ENCODE measurements around the gene TWF2.

The TWF2 gene

DNA sequence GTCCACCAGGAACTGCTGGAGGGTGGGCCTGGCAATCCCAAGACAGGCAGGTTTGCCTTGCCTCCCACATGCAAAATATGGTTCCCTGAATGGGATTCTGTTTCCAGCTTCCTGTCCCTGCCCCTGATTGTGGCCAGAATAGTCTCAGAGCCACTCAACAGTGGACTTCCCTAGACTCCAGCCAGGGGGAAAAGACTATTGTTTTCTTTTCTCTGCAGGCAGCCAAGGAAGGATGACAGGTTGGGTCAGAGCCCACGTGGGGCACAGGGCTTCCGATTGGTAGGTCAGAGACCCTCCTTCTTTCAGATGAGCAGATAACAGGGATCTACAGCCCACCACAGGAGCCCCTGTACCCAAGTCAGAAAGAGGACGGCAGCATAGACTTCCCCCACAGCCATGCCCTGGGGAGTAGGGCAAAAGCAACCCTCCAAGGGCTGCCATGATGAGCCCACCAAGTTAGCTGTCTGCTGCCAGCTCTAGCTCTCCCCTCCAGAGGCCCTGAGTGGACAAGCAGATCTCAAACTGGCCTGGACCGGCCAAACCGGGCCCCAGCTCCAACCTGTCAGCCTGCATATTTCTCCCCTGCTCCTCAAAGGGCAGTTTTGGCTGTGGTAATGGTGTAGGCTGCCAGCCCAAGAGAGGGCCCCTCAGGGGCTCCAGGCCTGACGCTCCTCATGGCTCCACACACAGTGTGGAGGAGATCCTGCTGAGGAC, 19.9 kb downstream of the TWF2 start:
- in situ Hi-C loops (cut with HindIII; ENCODE audit: low sequenced_read_pairs) = no loop called here
- no peak for DNase-seq (ENCODE audit: low read depth)
- TF ChIP-seq, protein P1, sequence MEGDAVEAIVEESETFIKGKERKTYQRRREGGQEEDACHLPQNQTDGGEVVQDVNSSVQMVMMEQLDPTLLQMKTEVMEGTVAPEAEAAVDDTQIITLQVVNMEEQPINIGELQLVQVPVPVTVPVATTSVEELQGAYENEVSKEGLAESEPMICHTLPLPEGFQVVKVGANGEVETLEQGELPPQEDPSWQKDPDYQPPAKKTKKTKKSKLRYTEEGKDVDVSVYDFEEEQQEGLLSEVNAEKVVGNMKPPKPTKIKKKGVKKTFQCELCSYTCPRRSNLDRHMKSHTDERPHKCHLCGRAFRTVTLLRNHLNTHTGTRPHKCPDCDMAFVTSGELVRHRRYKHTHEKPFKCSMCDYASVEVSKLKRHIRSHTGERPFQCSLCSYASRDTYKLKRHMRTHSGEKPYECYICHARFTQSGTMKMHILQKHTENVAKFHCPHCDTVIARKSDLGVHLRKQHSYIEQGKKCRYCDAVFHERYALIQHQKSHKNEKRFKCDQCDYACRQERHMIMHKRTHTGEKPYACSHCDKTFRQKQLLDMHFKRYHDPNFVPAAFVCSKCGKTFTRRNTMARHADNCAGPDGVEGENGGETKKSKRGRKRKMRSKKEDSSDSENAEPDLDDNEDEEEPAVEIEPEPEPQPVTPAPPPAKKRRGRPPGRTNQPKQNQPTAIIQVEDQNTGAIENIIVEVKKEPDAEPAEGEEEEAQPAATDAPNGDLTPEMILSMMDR (IDR thresholded peaks at IDR 0.05; ENCODE audit: low read depth, low read length, missing control alignments) = no peak
- no peak overlapping the region for H3K4me3 ChIP-seq (ENCODE audit: low read depth, low read length)

DNA sequence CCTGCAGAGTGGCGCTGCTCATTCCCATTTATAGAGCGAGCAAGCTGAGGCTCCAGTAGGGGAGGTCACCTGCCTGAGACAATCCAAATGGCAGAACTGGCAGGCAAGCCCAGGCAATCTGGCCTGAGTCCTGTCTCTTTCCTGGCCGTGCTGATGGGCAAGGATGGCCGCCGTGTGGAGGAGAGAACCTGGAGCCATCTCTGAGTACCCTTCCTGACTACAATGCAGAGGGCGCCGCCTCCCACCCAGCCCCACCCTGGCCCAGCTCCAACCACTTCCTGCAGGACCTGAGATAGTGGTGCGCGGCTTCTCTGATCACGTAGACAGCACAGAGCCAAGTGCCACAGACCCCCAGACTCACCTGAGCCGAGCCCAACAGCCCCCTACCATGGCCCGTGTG, 20.5 kb downstream of the TWF2 start:
- DNase-seq (ENCODE audit: low read depth) = no peak
- in situ Hi-C loops (cut with HindIII; ENCODE audit: low sequenced_read_pairs) = no loop called here
- no peak overlapping the region for H3K4me3 ChIP-seq (ENCODE audit: low read depth, low read length)
- TF ChIP-seq, protein P1 (IDR thresholded peaks at IDR 0.05; ENCODE audit: low read depth, low read length, missing control alignments) = no peak

DNA sequence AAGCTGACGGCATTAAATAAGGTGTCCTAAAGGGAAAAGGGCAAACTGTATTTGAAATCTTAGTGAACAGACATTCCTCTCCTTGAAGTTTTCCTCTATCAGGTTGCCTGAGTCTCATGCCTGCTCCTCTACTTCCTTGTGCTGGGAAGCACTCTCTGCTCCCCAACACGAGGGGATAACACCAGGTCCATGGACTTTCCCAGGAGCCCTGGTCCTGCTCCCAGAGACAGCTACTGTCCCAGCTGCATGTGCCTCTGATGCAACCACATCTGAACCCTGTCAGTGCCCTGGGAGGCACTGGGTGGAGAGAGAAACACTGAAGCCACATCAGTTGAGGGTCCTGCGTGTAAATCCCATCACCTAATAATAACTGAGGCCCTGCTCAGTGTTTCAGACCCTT, 20.9 kb downstream of the TWF2 start:
- TF ChIP-seq, protein P1 (IDR thresholded peaks at IDR 0.05; ENCODE audit: low read depth, low read length, missing control alignments) = no peak
- in situ Hi-C loops (cut with HindIII; ENCODE audit: low sequenced_read_pairs) = no loop called here
- DNase-seq (ENCODE audit: low read depth) = no peak
- no peak overlapping the region for H3K4me3 ChIP-seq (ENCODE audit: low read depth, low read length)

DNA sequence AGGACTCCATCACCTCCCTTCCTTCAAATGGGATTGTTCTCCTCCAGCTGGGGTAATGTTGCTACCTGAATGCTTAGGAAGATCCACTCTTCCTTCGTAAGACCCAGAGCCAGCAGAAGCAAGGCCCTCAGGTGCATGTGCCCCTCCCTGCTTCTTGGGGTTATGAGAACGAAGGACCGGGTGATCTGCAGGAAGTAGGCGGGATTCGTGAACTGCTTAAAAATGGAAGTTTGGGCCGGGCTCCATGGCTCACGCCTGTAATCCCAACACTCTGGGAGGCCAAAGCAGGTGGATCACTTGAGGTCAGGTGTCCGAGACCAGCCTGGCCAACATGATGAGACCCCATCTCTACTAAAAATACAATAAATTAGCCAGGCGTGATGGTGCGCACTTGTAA, 21.6 kb downstream of the TWF2 start:
- DNase-seq (ENCODE audit: low read depth) = no peak
- H3K4me3 ChIP-seq (ENCODE audit: low read depth, low read length) = no peak overlapping the region
- in situ Hi-C loops (cut with HindIII; ENCODE audit: low sequenced_read_pairs) = no loop called here
- TF ChIP-seq, protein P1 (IDR thresholded peaks at IDR 0.05; ENCODE audit: low read depth, low read length, missing control alignments) = no peak

DNA sequence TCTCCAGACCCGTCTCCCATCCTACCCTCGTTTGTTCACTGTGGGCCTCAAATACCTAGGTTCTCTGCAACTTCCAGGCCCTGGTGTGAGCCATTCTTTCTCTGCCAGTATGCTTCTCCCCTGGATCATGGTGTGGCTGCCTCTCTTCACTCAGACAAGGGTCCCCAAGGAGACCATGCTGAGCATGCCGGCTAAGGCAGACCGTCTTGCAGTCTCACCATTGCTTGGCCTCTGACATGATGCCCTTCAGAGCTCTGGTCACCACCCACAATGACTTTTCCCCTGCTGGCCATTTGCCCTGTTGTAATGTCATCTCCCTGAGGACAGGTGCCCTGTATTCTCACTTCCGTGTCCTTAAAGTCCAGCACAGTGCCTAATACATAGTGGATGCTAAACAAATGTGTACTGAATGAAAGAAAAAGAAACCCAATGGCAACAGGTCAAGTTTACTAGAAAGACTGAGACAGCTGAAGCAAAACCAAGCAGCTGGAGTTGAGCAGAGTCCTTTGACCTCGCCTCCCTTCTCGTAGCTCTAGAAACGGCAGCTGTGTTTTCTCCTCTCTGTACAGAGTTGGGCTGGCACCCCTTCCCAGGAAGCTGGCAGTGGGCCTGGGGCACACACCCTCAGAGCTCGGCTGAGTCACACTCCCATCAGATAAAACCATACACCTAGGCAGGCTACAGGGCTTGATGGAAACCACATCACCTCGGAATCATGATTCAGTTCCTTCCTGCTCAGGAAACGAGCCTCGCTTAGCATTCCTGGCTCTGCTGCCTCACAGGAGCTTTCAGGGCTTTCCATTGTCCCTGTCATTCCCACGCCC, 22.2 kb downstream of the TWF2 start:
- in situ Hi-C loops (cut with HindIII; ENCODE audit: low sequenced_read_pairs) = no loop called here
- DNase-seq (ENCODE audit: low read depth) = peak; percentile 49
- TF ChIP-seq, protein P1 (IDR thresholded peaks at IDR 0.05; ENCODE audit: low read depth, low read length, missing control alignments) = no peak
- no peak overlapping the region for H3K4me3 ChIP-seq (ENCODE audit: low read depth, low read length)

DNA sequence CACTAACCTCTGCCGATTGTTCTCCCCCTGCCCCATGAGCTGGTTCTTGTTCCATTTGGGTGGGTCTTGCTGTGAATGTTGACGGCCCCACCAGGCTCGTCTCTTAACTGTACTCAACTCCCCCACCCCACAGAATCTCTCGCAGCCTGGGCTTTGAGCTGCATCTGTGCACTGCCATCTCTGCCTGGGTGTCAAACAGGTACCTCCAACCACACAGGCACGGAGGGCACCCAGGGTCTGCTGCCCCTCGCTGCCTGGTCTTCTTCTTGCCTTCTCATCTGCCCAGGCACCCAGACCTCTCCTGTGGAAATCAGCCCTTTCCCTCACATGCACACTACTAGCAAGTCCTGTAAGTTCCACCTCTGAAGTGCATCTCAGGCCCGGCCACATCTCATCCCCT, 23.6 kb downstream of the TWF2 start:
- no peak overlapping the region for H3K4me3 ChIP-seq (ENCODE audit: low read depth, low read length)
- DNase-seq (ENCODE audit: low read depth) = no peak
- in situ Hi-C loops (cut with HindIII; ENCODE audit: low sequenced_read_pairs) = no loop called here
- TF ChIP-seq, protein P1 (IDR thresholded peaks at IDR 0.05; ENCODE audit: low read depth, low read length, missing control alignments) = no peak
